Uterus (tissue), 4 donors: ENCODE measurements around the gene PRUNE2. TPM values are rescaled to one million over a fixed set of nuclear protein-coding genes. Genes with fewer than 3 reads are reported as not detected.

Experiments used
- DNase-seq, 2 donors: peaks; one replicate each; pipeline ENCODE4 v3.0.0-alpha.2; 2019 to 2020
- H3K27ac ChIP-seq, 2 donors: fragments of 200-600 bp; sonication (generic); 1 replicate in 1 of 2; 2 replicates in 1 of 2; pipeline ENCODE4 v1.5.1; 2016 to 2018
- H3K27me3 ChIP-seq, 2 donors: fragments of 200-600 bp; sonication (generic); one replicate each; pipeline ENCODE4 v1.5.1; 2018 to 2019; ENCODE audit warnings: control low read depth in 1 of 2
- H3K36me3 ChIP-seq, 2 donors: fragments of 200-600 bp; sonication (generic); one replicate each; pipeline ENCODE4 v1.5.1; 2019; ENCODE audit warnings: control low read depth in 1 of 2
- H3K4me1 ChIP-seq, 2 donors: fragments of 200-600 bp; sonication (generic); one replicate each; pipeline ENCODE4 v1.5.1; 2018 to 2019; ENCODE audit warnings: control low read depth in 1 of 2
- H3K4me3 ChIP-seq, 2 donors: fragments of 200-600 bp; sonication (generic); 1 replicate in 1 of 2; 2 replicates in 1 of 2; pipeline ENCODE4 v1.5.1; 2018 to 2019; ENCODE audit warnings: mild to moderate bottlenecking in 1 of 2
- H3K9me3 ChIP-seq, 2 donors: fragments of 200-600 bp; sonication (generic); one replicate each; pipeline ENCODE4 v1.5.1; 2019; ENCODE audit warnings: control low read depth in 1 of 2
- CTCF ChIP-seq, 4 experiments: fragments of 200-600 bp in 2 of 4; fragments of 450-650 bp in 2 of 4; sonication (generic) in 2 of 4; IDR thresholded peaks; one replicate each; pipeline ENCODE4 v1.5.1; 2016 to 2019; ENCODE audit warnings: antibody characterized with exemption in 4 of 4, mild to moderate bottlenecking in 2 of 4, moderate library complexity in 1 of 4
- POLR2A ChIP-seq, 2 donors: fragments of 450-650 bp; IDR thresholded peaks; one replicate each; pipeline ENCODE4 v1.6.1; 2016; ENCODE audit warnings: antibody characterized with exemption in 2 of 2, mild to moderate bottlenecking in 1 of 2, moderate library complexity in 1 of 2
- intact Hi-C: fragments of 100-400 bp; cut with DNase I; formaldehyde crosslinking; loops from one replicate; pipeline ENCODE4 v1.15.1; 2023; ENCODE audit warnings: low total_unique reads
- total RNA-seq, 4 donors: library from RNA; depleted of rRNA in 3 of 4; stranded (reverse); fragments of >200 nt in 3 of 4; gene quantifications; one replicate each; pipeline versions ENCODE4 v1.1.0 to v1.2.4, GENCODE V29; 2014 to 2023
- donor health status: DM: yes; HTN: yes; CAD: no.

PRUNE2 gene
- total RNA-seq, 4 donors from 2014 or later: 51.4 to 187 (median 97.1) TPM

DNA sequence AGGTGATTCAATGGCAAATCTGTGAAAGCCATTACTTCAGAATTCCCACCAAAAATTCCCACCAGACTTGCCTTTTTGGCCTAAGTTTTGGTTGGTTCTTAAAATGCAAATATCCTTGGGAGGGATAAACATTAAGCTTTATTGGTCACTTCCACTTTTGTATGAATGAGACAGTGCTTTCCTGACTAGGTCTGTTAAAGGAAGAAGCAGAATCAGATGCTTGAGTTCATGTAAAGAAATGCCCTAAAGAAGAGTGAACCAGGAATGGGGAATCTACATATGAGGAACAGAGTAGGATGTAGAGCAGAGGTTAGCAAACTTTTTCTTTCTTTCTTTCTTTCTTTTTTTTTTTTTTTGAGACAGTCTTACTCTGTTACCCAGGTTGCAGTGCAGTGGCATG is 317.6 kb downstream of the PRUNE2 start:
- no peak for DNase-seq
- Histone ChIP-seq H3K4me3 (no peak overlapping the region), H3K4me1 (no peaks in the 10 kb centered on the region), H3K9me3 (no peaks in the 10 kb centered on the region), H3K36me3 (no peaks in the 10 kb centered on the region), H3K27me3 (no peaks in the 10 kb centered on the region), H3K27ac (no peak overlapping the region)
- TF ChIP-seq CTCF (IDR thresholded peaks at IDR 0.05) (no peak), POLR2A (IDR thresholded peaks at IDR 0.05) (no peak)
- intact Hi-C loops: no loop called here

GRCh38 chr9:76586390-76587314 is 319.3 kb downstream of the PRUNE2 start:
- no peak for TF ChIP-seq POLR2A (IDR thresholded peaks at IDR 0.05)
- no peak for TF ChIP-seq CTCF (IDR thresholded peaks at IDR 0.05)
- intact Hi-C loops: no loop called here

GRCh38 chr9:76585487-76586389 is 320.2 kb downstream of the PRUNE2 start:
- intact Hi-C loops: no loop called here
- no peaks in the 10 kb centered on the region for H3K36me3 ChIP-seq
- no peaks in the 10 kb centered on the region for H3K9me3 ChIP-seq
- H3K4me1 ChIP-seq: no peaks in the 10 kb centered on the region
- no peak for TF ChIP-seq POLR2A (IDR thresholded peaks at IDR 0.05)
- TF ChIP-seq CTCF (IDR thresholded peaks at IDR 0.05): no peak
- H3K27me3 ChIP-seq: no peaks in the 10 kb centered on the region
- DNase-seq: no peak
- H3K27ac ChIP-seq: no peak overlapping the region
- H3K4me3 ChIP-seq: no peak overlapping the region

More at GRCh38 chr9:76586390-76587314, 319.3 kb downstream of the PRUNE2 start:
- DNase-seq: no peak
- H3K36me3 ChIP-seq: no peaks in the 10 kb centered on the region
- H3K4me1 ChIP-seq: no peaks in the 10 kb centered on the region
- no peaks in the 10 kb centered on the region for H3K27me3 ChIP-seq
- no peak overlapping the region for H3K4me3 ChIP-seq
- H3K27ac ChIP-seq: no peak overlapping the region
- no peaks in the 10 kb centered on the region for H3K9me3 ChIP-seq

DNA sequence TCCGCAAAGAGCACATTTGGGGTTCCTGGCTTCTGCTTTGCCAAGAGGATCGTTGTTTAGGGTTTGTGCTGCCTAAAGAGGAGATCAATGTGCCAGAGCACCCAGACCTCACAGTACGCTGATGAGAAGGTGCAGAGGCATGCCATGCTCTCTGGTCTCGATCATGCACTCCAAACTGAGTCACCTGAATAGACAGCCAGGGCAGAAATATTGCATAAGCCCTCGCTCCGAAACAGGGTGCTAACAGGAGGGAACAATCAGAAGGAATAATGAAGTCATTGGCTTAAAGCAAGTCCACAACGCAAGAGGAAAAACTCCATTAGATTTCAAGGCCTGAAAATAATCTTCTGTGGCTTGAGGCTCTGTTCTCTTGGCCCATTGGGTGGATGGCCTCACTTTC is 322.7 kb downstream of the PRUNE2 start:
- no peak for TF ChIP-seq CTCF (IDR thresholded peaks at IDR 0.05)
- TF ChIP-seq POLR2A (IDR thresholded peaks at IDR 0.05): no peak
- H3K36me3 ChIP-seq: no peaks in the 10 kb centered on the region
- H3K4me3 ChIP-seq: no peak overlapping the region
- no peaks in the 10 kb centered on the region for H3K9me3 ChIP-seq
- H3K27ac ChIP-seq: no peak overlapping the region
- no peak for DNase-seq
- H3K27me3 ChIP-seq: no peaks in the 10 kb centered on the region
- intact Hi-C loops: no loop called here
- H3K4me1 ChIP-seq: no peaks in the 10 kb centered on the region
